ENCODE data around the gene ASCL2.

DNA sequence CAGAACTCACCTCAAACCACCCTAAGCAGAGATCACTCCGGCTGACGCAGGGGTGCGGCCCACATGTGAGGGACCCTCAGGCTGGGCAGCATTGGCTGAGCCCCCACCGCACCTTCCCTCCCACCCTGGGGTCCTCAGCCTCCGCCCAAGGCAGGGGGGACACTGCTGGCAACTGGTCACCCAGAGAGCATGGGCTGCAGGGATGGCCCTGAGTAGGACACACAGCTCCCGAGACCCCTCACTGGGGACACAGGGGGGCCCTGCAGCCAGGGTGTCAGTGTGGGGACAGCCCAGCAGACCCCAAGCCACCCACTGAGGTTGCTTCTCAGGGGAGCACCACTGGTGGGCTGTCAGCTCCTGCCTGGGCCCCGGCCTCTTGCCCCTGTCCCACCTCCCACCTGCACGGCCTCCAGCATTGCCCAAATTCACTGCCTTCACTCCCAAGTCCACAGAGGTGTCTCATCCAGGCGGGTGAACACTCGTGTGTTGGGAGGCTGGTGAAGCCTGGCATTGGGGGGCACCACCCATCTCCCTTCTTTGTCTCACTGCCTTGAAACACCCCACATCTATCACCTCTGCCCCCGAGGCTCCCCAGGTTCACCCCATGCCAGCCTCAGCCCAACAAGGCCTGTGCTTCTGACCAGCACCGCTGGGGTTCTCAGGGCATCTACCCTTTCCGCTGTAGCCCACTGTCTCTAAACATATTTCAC lies 26.7 kb upstream of the ASCL2 start:
- TF ChIP-seq, protein P1, sequence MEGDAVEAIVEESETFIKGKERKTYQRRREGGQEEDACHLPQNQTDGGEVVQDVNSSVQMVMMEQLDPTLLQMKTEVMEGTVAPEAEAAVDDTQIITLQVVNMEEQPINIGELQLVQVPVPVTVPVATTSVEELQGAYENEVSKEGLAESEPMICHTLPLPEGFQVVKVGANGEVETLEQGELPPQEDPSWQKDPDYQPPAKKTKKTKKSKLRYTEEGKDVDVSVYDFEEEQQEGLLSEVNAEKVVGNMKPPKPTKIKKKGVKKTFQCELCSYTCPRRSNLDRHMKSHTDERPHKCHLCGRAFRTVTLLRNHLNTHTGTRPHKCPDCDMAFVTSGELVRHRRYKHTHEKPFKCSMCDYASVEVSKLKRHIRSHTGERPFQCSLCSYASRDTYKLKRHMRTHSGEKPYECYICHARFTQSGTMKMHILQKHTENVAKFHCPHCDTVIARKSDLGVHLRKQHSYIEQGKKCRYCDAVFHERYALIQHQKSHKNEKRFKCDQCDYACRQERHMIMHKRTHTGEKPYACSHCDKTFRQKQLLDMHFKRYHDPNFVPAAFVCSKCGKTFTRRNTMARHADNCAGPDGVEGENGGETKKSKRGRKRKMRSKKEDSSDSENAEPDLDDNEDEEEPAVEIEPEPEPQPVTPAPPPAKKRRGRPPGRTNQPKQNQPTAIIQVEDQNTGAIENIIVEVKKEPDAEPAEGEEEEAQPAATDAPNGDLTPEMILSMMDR (IDR thresholded peaks at IDR 0.05), result no peak
- no peak for TF ChIP-seq EZH2 (IDR thresholded peaks at IDR 0.05)
